Hepatocyte (in vitro differentiated cells): Measurements from ENCODE around the gene FAM89B. TPM values are rescaled to one million over a fixed set of nuclear protein-coding genes. Genes with fewer than 3 reads are reported as not detected.

ENCODE experiments used
- DNase-seq: peaks from one replicate; pipeline ENCODE4 v3.0.0-alpha.2; 2016; ENCODE audit warnings: low spot score
- H2AFZ ChIP-seq: fragments of 200-600 bp; sonication (generic); 2 replicates; pipeline ENCODE4 v1.6.0; 2016; ENCODE audit warnings: antibody characterized with exemption, mild to moderate bottlenecking
- H3K27ac ChIP-seq: fragments of 200-600 bp; sonication (generic); 2 replicates; pipeline ENCODE4 v1.5.1; 2016; ENCODE audit warnings: mild to moderate bottlenecking
- H3K27me3 ChIP-seq: fragments of 200-600 bp; sonication (generic); 2 replicates; pipeline ENCODE4 v1.6.1; 2016
- H3K36me3 ChIP-seq: fragments of 200-600 bp; sonication (generic); replicated peaks from 2 replicates; pipeline ENCODE4 v1.5.1; 2016; ENCODE audit warnings: low read depth; ENCODE audit not compliant: insufficient read depth
- H3K4me1 ChIP-seq: fragments of 200-600 bp; sonication (generic); 2 replicates; pipeline ENCODE4 v1.5.1; 2016; ENCODE audit warnings: mild to moderate bottlenecking, moderate library complexity; ENCODE audit not compliant: insufficient read depth
- H3K4me2 ChIP-seq: fragments of 200-600 bp; sonication (generic); 2 replicates; pipeline ENCODE4 v1.6.0; 2016
- H3K4me3 ChIP-seq: fragments of 200-600 bp; sonication (generic); 2 replicates; pipeline ENCODE4 v1.5.1; 2016; ENCODE audit warnings: mild to moderate bottlenecking
- H3K79me2 ChIP-seq: fragments of 200-600 bp; sonication (generic); 2 replicates; pipeline ENCODE4 v1.6.0; 2017; ENCODE audit warnings: mild to moderate bottlenecking
- H3K9me2 ChIP-seq: fragments of 200-600 bp; sonication (generic); replicated peaks from 2 replicates; pipeline ENCODE4 v1.6.0; 2017; ENCODE audit warnings: mild to moderate bottlenecking; ENCODE audit not compliant: insufficient read depth
- H3K9me3 ChIP-seq: fragments of 200-600 bp; sonication (generic); 2 replicates; pipeline ENCODE4 v1.5.1; 2016; ENCODE audit warnings: low read depth, mild to moderate bottlenecking
- H4K20me1 ChIP-seq: fragments of 200-600 bp; sonication (generic); 2 replicates; pipeline ENCODE4 v1.6.0; 2016; ENCODE audit warnings: mild to moderate bottlenecking; ENCODE audit not compliant: insufficient read depth, poor library complexity, severe bottlenecking
- EZH2 ChIP-seq: fragments of 200-600 bp; sonication (generic); IDR thresholded peaks from 2 replicates; pipeline ENCODE4 v1.6.1; 2016; ENCODE audit warnings: antibody characterized with exemption, mild to moderate bottlenecking, borderline replicate concordance
- EZH2phosphoT487 ChIP-seq: fragments of 200-600 bp; sonication (generic); IDR thresholded peaks from one replicate; pipeline ENCODE4 v1.6.1; 2018; ENCODE audit warnings: antibody characterized with exemption, mild to moderate bottlenecking, low read depth, moderate library complexity; ENCODE audit not compliant: unreplicated experiment, severe bottlenecking
- WGBS: methylation state at CpG from one replicate; pipeline ENCODE4 v1.1.6; 2016; ENCODE audit warnings: low lambda C conversion rate; ENCODE audit errors: missing lambda C conversion rate; 5-methylcytosine and 5-hydroxymethylcytosine counted together
- polyA plus RNA-seq: library from polyadenylated mRNA; unstranded; fragments of >200 nt; fragmentation: Nextera tagmentation; extraction: Ambion mirVana; gene quantifications from 2 replicates; pipeline ENCODE4 v1.2.1, GENCODE V29; 2016
- total RNA-seq: library from RNA; depleted of rRNA; stranded (reverse); fragments of >200 nt; gene quantifications from 2 replicates; pipeline ENCODE4 v1.2.3, GENCODE V29; 2014
- TF ChIP-seq, protein P1 (sequence below): fragments of 200-600 bp; sonication (generic); IDR thresholded peaks from 2 replicates; pipeline ENCODE4 v1.5.1; 2016; ENCODE audit warnings: antibody characterized with exemption, mild to moderate bottlenecking; ENCODE audit not compliant: poor library complexity

FAM89B gene
- total and polyA plus RNA-seq, 2 experiments from 2014 or later: 34.1 to 112 TPM

DNA sequence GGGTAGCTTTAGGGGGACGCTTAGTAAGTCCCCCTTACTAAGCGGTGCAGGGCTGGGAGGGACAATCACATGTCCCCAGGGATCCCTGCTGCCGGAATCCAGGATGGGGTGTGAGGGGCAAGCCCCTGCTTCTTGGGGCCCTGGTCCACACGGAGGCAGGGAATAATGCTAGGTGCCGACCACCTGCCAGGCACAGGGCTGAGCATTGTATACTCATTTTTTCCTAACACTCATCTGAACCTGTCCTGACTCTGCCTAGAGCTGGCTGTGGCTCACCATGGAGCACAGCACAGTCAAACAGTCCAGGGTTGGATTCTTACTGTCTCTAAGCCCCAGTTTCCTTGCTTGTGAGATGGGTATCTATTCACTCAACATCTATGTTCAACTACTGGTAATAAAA is 12.8 kb upstream of the FAM89B start:
- H3K9me2 ChIP-seq: no peaks in the 10 kb centered on the region
- WGBS: 86% methylated on average over 5 of the region's 5 CpGs
- TF ChIP-seq EZH2phosphoT487 (no peak), EZH2 (no peak)
- TF ChIP-seq, protein P1, sequence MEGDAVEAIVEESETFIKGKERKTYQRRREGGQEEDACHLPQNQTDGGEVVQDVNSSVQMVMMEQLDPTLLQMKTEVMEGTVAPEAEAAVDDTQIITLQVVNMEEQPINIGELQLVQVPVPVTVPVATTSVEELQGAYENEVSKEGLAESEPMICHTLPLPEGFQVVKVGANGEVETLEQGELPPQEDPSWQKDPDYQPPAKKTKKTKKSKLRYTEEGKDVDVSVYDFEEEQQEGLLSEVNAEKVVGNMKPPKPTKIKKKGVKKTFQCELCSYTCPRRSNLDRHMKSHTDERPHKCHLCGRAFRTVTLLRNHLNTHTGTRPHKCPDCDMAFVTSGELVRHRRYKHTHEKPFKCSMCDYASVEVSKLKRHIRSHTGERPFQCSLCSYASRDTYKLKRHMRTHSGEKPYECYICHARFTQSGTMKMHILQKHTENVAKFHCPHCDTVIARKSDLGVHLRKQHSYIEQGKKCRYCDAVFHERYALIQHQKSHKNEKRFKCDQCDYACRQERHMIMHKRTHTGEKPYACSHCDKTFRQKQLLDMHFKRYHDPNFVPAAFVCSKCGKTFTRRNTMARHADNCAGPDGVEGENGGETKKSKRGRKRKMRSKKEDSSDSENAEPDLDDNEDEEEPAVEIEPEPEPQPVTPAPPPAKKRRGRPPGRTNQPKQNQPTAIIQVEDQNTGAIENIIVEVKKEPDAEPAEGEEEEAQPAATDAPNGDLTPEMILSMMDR: no peak
- peak overlapping the region; percentile 98 for H3K27ac ChIP-seq
- H3K27me3 ChIP-seq: no peaks in the 10 kb centered on the region
- no peak for DNase-seq
- peak overlapping the region; percentile 96 for H3K4me2 ChIP-seq
- H2AFZ ChIP-seq: no peak overlapping the region
- H4K20me1 ChIP-seq: no peaks in the 10 kb centered on the region
- no peaks in the 10 kb centered on the region for H3K36me3 ChIP-seq
- peaks cover 23% of the 10 kb centered on the region for H3K79me2 ChIP-seq
- no peaks in the 10 kb centered on the region for H3K9me3 ChIP-seq
- peaks cover 51% of the 10 kb centered on the region for H3K4me1 ChIP-seq
- H3K4me3 ChIP-seq: no peak overlapping the region

DNA sequence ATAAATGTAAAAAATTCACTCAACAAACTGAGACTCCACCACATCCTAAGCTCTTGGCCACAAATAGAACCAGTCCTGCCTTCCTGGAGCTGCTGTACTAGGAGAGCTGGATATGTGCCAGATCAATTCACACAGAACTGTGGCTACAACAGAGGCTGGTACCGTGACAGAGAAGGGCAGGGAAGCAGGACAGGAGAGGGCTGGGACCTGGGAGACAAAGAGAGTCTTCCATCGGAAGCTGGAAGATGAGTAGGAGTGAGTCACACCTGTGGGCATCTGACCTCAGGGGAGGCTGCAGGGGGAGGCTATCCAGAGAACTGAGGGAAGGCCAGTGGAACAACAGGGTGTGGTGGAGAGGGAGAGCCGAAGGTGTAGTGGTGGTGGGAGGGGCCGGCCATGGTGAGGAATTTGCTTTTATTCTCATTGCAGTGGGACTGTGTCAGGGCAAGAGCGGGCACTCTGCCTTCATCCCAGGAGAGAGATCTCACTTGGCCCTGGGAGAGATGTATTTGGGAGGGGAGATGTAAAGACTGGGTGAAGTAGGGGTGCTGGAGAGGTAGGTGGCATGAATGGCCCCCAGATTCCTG is 12.3 kb upstream of the FAM89B start:
- H3K4me2 ChIP-seq: no peak overlapping the region
- H4K20me1 ChIP-seq: no peaks in the 10 kb centered on the region
- WGBS: 44% methylated on average over 5 of the region's 5 CpGs
- DNase-seq: peak; percentile 65
- H3K27ac ChIP-seq: peak overlapping the region; percentile 98
- H3K4me3 ChIP-seq: no peak overlapping the region
- H3K9me2 ChIP-seq: no peaks in the 10 kb centered on the region
- no peaks in the 10 kb centered on the region for H3K36me3 ChIP-seq
- H3K9me3 ChIP-seq: no peaks in the 10 kb centered on the region
- TF ChIP-seq EZH2phosphoT487: no peak
- no peak for TF ChIP-seq EZH2
- TF ChIP-seq, protein P1: no peak
- H3K27me3 ChIP-seq: no peaks in the 10 kb centered on the region
- H3K4me1 ChIP-seq: peaks cover 51% of the 10 kb centered on the region
- H2AFZ ChIP-seq: no peak overlapping the region
- peaks cover 18% of the 10 kb centered on the region for H3K79me2 ChIP-seq

DNA sequence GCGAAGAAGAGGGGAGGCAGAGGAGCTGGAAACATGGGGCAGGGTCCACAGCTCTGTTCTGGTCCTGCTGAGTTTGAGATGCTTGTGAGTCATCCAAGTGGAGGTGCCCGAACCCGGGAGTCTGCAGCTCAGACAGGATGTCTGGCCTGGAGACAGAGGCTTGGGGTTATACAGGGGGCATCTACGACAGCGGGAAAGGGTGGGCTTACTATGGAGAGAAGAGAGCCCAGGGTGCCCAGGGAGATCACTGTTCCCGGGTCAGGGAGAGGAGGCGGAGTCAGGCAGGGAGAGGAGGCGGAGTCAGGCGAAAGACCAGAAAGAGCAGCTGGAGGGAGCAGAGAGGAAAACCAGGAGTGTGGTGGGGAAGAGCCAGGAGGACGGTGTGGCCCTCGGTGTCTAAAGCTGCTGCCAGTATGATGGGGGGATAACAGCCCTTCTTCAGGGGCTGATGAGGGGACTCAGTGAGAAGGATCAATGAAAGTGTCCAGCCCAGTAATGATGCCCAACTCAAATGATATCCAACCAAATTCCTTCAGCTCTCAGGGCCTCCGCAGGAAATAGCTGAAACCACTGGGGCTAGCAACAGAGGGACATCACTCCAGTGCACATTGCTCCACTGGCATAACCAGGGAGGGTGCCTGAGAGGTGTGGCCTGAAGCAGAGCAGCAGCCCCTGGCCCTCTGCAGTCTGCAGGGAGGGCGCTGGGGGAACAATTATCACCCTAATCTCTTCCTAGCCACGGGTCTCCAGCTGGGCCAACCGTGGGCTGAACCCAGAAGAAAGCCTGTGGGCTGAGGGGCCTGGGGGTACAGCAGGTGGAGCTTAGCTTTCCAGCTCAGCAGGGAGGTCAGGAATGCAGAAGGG is 11.6 kb upstream of the FAM89B start:
- peak overlapping the region; percentile 98 for H3K27ac ChIP-seq
- H3K4me2 ChIP-seq: no peak overlapping the region
- TF ChIP-seq EZH2phosphoT487: no peak
- no peak for TF ChIP-seq EZH2
- TF ChIP-seq, protein P1: no peak
- peak; percentile 69 for DNase-seq
- H3K79me2 ChIP-seq: peaks cover 11% of the 10 kb centered on the region
- H3K4me1 ChIP-seq: peaks cover 44% of the 10 kb centered on the region
- H3K36me3 ChIP-seq: no peaks in the 10 kb centered on the region
- no peak overlapping the region for H3K4me3 ChIP-seq
- no peaks in the 10 kb centered on the region for H4K20me1 ChIP-seq
- WGBS: 24% methylated on average over 15 of the region's 15 CpGs
- no peak overlapping the region for H2AFZ ChIP-seq
- H3K9me3 ChIP-seq: no peaks in the 10 kb centered on the region
- no peaks in the 10 kb centered on the region for H3K9me2 ChIP-seq
- no peaks in the 10 kb centered on the region for H3K27me3 ChIP-seq
